MV-4-11 (cell line): ENCODE data around the gene SYT9.
"Not testable (repeated sequence)": the region's sequence is repeated elsewhere in the genome, so short reads cannot be mapped to it uniquely, and the experiment has no call there.

Experiments
- DNase-seq: peaks from one replicate; lab custom pipeline; 2025; lab: John Stamatoyannopoulos, UW

Gene SYT9

DNA sequence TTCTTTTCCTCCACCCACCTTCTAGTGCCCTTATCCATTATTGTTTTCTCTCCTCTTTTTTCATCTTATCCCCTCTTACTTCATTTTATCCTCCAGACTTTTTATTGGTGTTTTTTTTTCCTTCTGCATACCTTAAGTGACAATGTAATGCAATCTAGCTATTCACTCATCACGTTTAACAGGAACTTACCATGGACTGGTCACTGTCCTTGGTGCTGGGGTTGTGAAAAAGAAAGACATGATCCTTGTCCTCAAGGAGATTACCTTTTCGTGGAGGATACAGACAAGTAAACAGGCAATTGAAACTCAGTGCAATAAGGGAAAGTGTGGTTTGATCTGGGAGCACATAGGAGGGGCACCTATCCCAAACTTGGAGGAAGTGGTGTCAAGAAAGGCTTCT is 20.7 kb downstream of the SYT9 start:
- DNase-seq: no peak

DNA sequence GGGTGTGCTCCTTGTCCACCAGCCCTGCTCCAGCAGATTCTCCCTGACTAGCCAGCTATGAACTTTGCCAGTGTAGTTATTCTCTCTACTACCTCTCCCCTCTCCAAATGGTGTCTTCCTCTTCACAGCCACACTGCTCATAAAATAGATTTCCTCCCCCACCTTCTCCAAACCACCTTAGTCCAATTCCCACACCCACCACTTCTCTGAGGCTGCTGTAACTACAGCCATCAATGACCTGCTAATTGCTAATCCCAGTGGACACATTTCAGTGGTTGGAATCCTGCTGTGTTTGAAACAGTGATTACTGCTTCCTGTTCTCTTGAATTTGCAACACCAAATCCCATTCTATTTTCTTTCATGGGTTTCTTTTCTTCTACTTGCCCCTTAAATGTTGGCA is 23.4 kb downstream of the SYT9 start:
- no peak for DNase-seq

DNA sequence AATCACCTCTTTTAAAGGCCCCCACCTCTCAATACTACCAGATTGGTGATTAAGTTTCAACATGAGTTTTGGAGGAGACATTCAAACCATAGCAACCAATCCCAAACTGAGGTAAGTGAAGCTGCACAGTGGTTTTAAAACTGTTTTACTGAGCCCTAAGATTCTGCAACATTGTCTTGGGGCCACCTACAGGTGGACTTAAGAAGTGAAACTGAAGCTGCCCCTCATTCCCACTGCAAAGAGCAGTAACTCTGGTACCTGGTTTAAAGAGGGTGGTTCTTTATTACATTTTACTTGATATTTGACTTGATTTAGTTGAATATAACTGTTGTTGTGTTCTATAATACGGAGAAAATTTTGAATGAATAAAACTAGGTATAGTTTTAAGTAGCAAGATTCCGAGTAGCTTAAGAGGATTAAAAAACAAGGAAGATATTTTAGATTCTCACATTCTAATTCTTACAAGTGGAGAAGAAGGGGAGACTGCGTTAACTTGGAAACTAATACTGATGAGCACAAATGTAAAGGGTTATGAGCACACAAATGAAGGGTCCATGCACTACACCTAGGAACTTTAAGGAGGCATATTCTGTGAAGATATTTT is 26.7 kb downstream of the SYT9 start:
- DNase-seq: no peak

GRCh38 chr11:7279676-7280075 is 28.0 kb downstream of the SYT9 start:
- no peak for DNase-seq

DNA sequence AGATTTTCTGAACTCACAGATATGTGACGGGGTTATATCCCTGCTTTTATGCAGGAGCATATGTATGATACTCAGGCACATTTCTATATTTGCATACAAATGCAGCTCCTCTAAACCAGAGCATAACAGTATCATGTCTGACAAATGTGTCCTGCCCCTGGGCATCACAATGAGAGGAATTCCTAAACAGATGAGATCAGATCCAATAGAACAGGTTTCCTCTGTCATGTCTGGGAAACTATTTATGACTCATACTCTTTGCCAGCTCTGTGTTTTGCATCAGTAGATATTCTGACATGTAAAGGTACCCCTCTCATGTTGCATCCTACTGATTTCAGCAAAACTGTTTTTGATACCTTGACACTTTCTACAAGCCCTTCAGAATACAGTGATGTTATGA is 29.4 kb downstream of the SYT9 start:
- no peak for DNase-seq

GRCh38 chr11:7281809-7282208 is 30.1 kb downstream of the SYT9 start:
- DNase-seq: no peak

- DNase-seq: no peak
Observed at GRCh38 chr11:7286178-7286577, 34.5 kb downstream of the SYT9 start.

- no peak for DNase-seq
Observed at GRCh38 chr11:7291100-7291829, 39.6 kb downstream of the SYT9 start.

DNA sequence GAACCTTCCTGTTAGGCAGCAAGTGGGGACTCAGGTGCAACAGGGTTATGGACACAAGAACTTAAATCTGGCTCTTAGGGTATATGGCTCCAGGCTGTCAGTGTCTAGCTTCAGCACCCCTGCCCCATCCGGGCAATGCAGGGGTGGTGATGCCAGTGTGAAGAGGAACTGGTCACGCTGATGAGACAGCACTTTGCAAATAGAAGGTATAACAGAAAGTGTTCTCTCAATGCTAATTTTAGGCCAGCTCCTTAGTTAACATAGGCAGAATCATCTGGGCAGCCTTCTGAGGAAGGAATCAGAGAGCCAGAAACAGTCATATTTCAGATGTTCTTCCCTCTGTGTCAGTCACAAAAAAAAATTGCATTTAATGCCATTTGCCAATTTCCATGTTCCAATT is 41.2 kb downstream of the SYT9 start:
- no peak for DNase-seq

- no peak for DNase-seq
Observed at GRCh38 chr11:7299393-7299792, 47.7 kb downstream of the SYT9 start.

DNA sequence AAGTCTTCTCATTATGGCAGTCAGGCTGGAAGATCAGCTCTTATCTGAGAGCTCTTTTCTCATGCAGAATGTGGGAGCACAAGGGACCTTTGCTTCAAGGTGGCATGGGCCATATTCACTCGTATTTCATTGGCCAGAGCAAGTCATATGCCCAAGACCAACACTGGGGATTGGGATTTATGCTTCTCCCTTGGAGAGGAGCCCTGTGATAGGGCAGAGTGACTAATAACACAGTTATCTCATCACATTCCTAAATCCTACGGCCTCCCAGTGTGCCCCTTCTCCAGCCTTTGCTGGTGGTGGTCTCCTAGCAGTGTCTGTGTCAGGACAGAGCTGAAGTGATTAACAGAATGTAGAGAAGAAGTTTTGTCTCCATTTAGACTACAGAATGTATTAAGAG is 48.6 kb downstream of the SYT9 start:
- DNase-seq: no peak

- no peak for DNase-seq
Observed at GRCh38 chr11:7303146-7303545, 51.4 kb downstream of the SYT9 start.

GRCh38 chr11:7306900-7307299 is 55.2 kb downstream of the SYT9 start:
- peak; percentile 50 for DNase-seq

DNA sequence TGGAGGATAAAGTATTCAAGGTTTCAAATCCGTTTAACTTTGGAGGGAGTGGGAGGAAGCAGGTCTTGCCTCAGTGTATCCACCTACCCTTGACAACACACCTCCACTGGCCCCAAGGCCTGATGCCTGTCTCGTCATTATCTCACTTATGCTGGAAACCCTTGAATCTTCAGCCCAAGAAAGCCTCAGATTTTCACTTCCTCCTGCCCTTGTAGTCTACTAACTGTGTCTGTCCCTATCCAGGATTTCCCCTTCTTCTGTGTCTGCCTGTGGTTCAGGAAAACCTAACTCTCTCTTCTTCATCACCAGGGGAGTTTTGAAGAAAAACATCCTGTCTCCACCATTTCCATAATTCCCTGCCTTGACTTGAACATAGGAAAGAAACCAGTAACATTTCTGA is 56.1 kb downstream of the SYT9 start:
- peak; percentile 54 for DNase-seq

DNA sequence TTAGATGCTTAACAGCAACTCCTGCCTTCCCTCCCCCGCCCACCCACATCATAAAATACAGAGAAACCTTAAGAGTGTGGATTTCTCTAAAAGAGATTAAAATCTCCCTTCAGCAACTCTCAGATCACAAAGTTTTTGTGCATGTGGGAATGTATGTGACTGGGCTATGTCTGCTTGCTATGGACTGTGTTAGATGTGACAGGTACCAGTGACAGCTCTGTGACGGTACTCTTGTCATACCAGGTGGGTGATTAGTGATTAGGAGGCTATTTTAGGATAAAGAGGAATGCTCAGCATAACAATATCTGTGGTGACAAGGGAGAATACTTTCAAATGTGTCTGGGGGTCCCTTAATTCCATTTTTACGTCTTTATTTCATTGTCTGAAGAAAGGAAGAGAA is 60.2 kb downstream of the SYT9 start:
- no peak for DNase-seq

DNA sequence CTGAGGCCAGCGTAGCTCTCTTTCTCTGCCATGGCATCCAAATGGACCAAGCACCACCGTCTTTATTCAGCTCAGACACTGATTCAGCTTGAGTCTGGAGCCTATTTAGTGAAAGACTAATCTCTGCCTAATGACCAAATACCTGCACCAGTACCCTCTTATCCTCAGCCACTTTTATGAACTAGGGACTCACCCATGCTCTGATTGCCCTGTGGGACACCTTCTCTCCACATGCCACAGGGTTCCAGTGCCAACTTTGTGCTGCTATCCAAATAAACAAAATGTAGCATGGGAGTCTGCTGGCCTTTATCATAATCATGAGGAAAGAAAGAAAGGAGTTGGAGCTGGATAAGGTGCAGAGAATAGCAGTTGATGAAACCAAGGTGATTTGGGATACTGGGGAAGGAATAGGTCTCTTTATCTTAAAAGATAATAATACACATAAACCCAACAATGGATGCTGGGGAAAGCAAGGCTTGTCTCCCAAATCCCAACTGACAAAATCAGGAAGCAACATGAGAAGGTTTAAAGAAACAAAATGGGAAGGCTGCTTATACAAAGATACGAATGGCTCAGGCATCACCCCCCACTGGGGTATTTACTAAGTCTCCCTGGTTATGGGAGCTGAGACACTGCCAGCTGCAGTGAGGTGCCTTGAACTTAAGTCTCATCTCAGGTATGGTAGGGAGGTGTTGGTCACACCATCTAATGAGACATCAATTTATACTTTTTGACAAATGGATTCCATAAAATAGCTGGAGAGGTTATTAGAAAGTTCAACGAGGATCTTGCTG is 63.3 kb downstream of the SYT9 start:
- no peak for DNase-seq

DNA sequence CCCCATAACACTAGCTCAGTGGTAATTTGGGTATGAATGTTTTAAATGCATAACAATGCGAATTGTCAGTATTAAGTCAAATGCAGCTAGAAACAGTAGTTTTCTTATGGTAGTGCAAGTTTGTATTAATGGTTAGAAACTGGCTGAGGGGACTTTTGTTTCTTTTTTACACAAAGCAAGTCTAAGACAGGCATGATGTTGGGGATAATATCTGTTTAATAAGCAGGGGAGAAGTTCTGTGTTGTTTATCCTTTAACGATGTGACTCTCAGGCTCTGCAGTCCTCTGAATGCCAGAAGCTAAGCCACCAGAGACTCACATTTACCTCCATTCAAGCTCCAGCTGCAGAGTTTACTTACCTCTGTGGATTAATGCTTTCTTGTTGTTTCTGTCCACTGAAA is 67.8 kb downstream of the SYT9 start:
- DNase-seq: no peak

GRCh38 chr11:7320306-7320705 is 68.6 kb downstream of the SYT9 start:
- no peak for DNase-seq

- no peak for DNase-seq
Observed at GRCh38 chr11:7321473-7322450, 70.1 kb downstream of the SYT9 start.

DNA sequence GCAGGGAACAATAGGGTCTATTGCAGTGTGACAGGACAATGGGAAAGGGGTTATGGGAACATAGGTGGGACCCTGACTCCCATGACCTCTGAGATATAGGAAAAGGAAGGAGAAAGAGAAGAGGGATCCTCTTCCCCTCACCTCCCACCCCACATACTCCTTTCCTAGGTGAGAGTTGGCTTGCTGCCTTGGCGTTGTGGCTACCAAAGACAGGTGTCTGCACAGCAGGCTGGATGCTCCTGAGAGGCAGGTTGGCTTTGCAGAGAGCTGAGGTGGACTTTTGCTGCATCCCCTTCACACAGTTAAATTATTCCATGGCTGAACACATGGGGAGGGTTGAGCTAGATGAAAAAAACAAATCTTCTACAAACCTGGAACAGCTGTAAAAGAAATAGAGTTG is 80.7 kb downstream of the SYT9 start:
- no peak for DNase-seq

GRCh38 chr11:7332962-7333361 is 81.3 kb downstream of the SYT9 start:
- no peak for DNase-seq

GRCh38 chr11:7335442-7335841 is 83.7 kb downstream of the SYT9 start:
- DNase-seq: not testable (repeated sequence)
